ENCODE data around the gene DMD.
"Not testable (repeated sequence)": the region's sequence is repeated elsewhere in the genome, so short reads cannot be mapped to it uniquely, and the experiment has no call there.

The DMD gene

DNA sequence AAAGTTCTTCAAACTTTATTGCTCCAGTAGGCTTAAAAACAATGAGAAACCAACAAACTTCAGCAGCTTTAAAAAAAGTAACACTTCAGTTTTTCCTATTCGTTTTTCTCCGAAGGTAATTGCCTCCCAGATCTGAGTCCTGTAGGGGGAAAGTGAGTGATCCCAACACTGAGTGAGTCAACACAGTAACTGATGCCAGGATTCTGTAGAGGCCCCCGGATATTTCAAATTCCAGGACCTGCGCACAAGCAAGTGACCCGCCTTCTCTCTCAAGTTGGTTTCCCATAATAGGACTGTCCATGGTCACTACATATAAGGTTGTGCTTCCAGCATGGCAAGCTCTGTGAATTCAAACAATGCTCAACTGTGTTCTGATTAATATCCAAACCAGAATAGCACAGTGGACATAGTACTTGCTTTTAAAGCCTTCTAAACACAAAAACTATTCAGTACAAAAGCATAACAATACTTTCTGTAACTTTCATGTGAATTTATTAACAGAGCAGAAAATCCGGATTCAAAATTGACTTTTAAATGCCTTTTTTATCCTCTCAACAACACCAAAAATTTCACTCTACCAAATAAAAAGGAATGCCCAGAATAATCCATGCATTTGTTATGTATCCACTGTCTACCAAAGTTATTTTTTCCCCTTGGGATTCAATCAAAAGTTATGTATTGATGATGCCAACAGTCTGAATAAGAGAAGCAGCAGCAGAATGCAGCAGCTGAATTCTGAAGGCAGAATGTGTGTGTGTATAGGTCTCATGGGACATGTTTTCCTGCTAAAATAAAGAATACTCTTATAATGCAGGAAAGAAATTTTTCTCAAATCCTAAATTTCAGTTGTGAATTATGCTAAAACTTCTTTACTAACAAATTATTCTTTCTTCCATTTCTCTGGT is at the start of gene DMD:
TSS of gene DMD (minus strand) at position 194 of the 905 bp plus-strand sequence. CDS start 237 bp downstream, outside the sequence.
- no peak for DNase-seq

DNA sequence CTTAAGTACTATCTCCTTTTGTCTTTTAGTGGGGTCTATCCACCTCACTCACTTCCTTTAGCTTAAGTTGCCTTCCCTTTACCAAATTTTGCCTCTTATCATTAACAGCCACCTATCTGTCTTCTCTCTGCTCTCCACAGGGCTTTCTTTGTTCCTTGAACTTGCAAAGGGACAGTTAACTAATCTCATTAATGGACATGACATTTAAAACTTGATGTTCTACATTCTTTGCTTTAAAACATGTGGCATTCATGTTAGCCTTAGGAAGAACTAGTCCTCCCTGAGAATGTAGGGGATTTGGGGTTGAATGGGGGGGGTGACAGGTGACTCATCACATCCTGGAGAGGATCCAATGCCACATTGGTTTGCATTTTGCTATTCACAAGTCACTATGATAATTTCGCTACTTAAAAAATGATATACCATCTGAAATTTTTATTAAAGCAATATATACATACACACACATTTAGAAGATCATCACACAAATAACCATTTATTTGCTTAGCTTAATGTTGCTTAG is 41.0 kb upstream of the DMD start:
- DNase-seq: no peak

DNA sequence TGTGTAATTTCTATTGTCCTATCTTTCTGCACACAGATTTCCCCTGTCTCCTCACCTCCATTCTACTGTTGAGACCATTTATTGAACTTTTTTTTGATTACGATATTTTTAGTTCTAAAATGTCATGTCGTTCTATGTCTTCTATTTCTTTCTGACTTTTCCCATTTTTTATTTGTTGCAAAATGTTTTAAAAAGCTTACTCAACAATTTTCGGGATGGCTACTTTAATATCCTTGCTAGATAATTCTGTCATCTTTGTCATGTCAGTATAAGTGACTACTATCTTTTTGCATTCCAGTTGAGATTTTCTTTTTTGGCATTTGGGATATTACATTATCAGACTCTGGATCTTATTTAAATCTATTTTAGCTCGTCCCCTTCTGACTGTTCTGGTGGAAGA is 7.5 kb upstream of the DMD start:
- no peak for DNase-seq

GRCh38 chrX:33210156-33210555 is 1.2 kb downstream of the DMD start:
- DNase-seq: no peak

DNA sequence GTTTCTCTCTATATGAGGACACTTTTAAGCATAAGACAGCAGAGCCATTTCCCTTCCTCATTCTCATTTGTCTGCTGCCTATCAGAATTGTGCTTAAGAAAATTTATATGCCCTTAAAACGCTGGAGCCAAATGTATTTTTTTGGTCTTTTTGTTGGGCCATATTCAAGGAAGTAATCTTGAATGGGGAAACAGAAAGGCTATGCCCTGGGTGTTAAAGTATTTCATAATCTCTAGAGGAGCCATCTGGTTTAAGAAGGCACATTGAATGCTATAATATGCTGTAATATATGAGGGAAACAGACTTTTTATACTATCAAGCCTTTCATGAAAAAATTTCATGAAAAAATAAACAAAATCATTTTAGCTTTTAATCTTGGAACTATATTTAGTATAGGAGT is 4.3 kb downstream of the DMD start:
- DNase-seq: no peak

- no peak for DNase-seq
These were observed 6.0 kb downstream of the DMD start for GRCh38 chrX:33205321-33205720.

- DNase-seq: no peak
These were observed 6.5 kb downstream of the DMD start for GRCh38 chrX:33204889-33205288.

GRCh38 chrX:33198561-33199279 is 12.6 kb downstream of the DMD start:
- DNase-seq: no peak

- no peak for DNase-seq
These were observed 15.7 kb downstream of the DMD start for GRCh38 chrX:33195698-33196097.

DNA sequence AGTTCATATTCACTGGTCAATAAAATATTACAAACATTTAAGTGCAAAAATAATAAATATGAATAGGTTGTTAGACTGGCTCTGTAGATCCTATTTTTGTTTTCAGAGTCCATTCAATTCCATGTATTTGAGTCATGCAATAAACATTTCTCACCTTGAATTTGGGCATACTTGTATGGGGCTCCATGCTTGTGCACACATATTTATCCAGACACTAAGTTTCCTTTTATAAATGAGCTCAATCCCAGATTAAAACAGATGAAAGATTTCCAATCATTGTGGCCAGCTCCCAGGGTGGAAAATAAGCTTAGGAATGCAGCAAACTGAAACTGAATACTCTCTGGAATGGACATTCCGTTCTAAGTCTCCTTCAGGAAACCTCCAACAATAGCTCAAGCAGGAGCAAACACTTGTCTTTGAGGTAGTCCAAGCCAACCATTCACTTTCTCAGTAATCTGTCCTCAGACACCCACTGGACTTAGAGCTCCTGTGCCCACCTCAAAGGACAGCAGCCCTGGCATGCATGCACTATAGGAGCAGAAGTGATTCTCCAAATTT is 16.4 kb downstream of the DMD start:
- DNase-seq: no peak

- DNase-seq: no peak
These were observed 17.1 kb downstream of the DMD start for GRCh38 chrX:33194289-33194688.

DNA sequence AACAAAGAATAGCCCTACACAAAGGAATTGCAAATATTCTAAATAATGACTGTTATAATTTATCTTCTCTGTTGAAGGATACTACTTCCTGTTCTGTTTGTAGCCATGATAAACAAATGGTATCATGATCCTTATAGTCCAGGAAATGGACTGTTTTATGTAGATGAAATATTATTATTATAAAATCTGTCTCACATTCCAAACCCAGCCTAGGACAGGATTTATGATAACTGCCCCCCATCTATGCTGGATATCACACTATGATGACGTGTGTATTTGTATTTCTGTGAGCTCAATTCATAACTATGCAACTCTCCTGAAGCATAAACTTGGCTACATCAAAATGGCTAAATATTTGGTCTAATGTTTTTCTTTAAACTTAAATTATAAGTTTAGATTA is 21.3 kb downstream of the DMD start:
- DNase-seq: no peak

- DNase-seq: no peak
These were observed 22.5 kb downstream of the DMD start for GRCh38 chrX:33188881-33189280.

DNA sequence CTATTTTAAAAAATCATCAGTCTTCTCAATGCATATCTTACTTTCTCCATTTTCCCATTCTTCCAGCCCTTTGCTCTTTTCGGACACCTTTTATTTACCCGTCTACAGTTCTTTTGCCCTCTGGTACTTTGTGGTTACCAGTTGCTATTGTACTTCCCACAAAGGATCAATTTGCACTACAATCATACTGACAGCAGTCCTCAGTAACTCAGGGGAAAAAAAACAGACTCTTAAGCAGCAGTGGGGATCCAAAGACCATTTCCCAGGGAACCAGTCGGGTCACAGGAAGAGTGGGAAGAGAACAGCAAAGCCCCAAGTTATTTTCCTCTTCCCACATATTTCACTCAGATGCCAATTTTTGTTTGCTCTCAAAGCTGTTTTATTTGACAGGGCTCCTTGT is 23.1 kb downstream of the DMD start:
- no peak for DNase-seq

GRCh38 chrX:33184803-33185202 is 26.5 kb downstream of the DMD start:
- not testable (repeated sequence) for DNase-seq

- DNase-seq: no peak
These were observed 28.0 kb downstream of the DMD start for GRCh38 chrX:33183361-33183760.

- DNase-seq: no peak
These were observed 32.7 kb downstream of the DMD start for GRCh38 chrX:33178690-33179089.

- no peak for DNase-seq
These were observed 33.1 kb downstream of the DMD start for GRCh38 chrX:33178218-33178617.

DNA sequence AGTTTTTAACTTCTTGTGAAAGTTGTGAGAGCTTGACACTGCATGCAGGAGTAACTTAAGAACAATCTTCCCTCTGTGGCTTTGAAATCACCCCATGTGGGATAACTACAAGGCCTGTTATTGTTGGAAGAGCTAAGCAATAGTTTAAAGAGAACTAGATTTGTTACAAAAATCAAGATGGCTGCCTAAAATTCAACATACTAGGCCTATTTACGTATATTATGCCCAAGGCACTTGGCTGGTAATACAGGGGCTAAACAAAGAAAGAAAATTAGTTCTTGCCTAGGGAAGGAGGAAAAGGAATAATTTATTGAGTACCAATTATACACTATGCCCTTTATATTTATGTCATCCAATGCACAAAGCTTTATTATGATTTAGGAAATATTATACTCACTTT is 36.1 kb downstream of the DMD start:
- DNase-seq: no peak

- no peak for DNase-seq
These were observed 40.3 kb downstream of the DMD start for GRCh38 chrX:33171041-33171440.

DNA sequence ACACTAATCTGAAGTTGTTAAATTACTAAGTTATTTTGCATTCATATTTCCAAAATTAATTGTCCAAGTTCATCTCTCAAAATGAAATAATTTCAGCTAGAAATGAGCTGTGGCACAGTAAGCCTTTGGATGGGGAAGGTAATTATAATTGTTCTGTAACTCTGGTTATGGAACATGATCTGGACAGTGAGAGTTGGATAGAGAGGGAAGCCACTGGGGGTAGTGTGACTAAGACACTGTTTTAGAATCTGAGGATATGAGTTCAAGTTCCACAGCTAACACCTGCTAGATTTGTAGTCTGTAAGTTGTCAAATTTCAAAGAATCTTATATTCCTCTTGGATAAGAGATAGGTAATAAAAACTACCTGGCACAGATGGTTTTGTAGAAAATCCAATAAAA is 49.5 kb downstream of the DMD start:
- DNase-seq: no peak

DNA sequence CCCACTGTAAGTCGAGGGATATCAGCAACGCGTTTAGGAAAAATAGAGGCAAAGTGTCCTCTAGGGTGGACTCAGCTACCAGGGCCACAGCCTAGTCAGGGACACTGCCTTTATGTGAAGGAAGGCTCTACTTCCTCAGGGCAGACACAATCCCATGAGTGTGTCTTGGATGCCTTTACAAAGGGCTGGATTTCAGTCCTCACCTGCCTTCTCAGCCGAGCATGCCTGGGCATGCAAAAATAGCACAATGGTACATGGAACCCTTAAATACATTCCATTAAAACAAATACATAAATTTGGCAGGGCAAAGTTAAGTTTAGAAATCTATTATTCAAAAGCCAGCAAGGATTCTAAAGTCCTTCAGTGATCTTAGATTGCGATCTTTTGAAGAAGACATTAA is 51.1 kb downstream of the DMD start:
- DNase-seq: no peak

- DNase-seq: no peak
These were observed 55.1 kb downstream of the DMD start for GRCh38 chrX:33156152-33156726.
